ENCODE data around the gene ZNF747. TPM values are rescaled to one million over a fixed set of nuclear protein-coding genes. Genes with fewer than 3 reads are reported as not detected.

Gene ZNF747
- total RNA-seq, 1 experiment from 2014 or later = 10.9 TPM

DNA sequence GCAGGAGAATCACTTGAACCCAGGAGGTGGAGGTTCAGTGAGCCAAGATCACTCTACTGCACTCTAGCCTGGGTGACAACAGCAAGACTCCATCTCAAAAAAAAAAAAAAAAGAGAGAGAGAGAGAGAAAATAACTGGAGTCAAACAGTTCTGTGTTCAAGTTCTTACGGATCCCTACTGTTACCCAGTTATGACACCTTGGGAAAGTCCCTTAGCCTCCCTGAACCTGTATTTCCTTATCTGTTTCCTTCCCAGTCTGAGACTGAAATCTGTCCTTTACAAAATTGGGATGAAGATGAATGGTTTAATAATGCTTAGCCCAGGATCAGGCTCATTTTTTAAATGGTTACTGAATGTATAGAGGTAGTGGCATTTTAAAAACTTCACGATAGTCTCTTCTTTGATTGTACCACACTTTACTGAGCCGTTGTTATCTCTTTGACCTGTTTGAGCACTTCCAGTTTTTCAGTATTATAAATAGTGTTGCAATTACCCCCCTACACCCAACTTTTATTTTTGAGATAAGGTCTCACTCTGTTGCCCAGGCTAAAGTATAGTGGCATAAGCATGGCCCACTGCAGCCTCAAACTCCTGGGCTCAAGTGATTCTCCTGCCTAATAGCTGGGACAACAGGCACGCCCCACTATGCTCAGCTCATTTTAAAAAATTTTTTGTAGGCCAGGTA lies 25.4 kb downstream of the ZNF747 start:
- no peaks in the 10 kb centered on the region for H3K27me3 ChIP-seq (ENCODE audit: control insufficient read depth, insufficient read depth, low read length)
- ATAC-seq (no peak), DNase-seq (ENCODE audit: low read depth, low spot score) (no peak)
- POLR2A ChIA-PET = interaction anchor here (0.5 kb wide), 1 partner anchor 57 kb away, joined by 3 read pairs; no protein-coding TSS in a partner anchor
- no peaks in the 10 kb centered on the region for H3K9me3 ChIP-seq (ENCODE audit: control insufficient read depth, insufficient read depth, low read depth, low read length)
- H3K27ac ChIP-seq (ENCODE audit: low read length) = no peak overlapping the region
- H3K4me1 ChIP-seq (ENCODE audit: control insufficient read depth, insufficient read depth, low read length) = no peaks in the 10 kb centered on the region
- CTCF ChIA-PET = no interaction called here
- intact Hi-C loops (cut with micrococcal nuclease; ENCODE audit: unreplicated experiment) = no loop called here
- TF ChIP-seq POLR2AphosphoS5 (IDR thresholded peaks at IDR 0.05; ENCODE audit: low read depth, low read length) = no peak
- TF ChIP-seq TCF7L2 (IDR thresholded peaks at IDR 0.05; ENCODE audit: low read depth, low read length) = no peak
- TF ChIP-seq, protein P1, sequence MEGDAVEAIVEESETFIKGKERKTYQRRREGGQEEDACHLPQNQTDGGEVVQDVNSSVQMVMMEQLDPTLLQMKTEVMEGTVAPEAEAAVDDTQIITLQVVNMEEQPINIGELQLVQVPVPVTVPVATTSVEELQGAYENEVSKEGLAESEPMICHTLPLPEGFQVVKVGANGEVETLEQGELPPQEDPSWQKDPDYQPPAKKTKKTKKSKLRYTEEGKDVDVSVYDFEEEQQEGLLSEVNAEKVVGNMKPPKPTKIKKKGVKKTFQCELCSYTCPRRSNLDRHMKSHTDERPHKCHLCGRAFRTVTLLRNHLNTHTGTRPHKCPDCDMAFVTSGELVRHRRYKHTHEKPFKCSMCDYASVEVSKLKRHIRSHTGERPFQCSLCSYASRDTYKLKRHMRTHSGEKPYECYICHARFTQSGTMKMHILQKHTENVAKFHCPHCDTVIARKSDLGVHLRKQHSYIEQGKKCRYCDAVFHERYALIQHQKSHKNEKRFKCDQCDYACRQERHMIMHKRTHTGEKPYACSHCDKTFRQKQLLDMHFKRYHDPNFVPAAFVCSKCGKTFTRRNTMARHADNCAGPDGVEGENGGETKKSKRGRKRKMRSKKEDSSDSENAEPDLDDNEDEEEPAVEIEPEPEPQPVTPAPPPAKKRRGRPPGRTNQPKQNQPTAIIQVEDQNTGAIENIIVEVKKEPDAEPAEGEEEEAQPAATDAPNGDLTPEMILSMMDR (IDR thresholded peaks at IDR 0.05) = no peak
- no peak for TF ChIP-seq SIN3A (IDR thresholded peaks at IDR 0.05; ENCODE audit: borderline replicate concordance, insufficient read depth, low read depth, low read length)
- TF ChIP-seq, protein P2, sequence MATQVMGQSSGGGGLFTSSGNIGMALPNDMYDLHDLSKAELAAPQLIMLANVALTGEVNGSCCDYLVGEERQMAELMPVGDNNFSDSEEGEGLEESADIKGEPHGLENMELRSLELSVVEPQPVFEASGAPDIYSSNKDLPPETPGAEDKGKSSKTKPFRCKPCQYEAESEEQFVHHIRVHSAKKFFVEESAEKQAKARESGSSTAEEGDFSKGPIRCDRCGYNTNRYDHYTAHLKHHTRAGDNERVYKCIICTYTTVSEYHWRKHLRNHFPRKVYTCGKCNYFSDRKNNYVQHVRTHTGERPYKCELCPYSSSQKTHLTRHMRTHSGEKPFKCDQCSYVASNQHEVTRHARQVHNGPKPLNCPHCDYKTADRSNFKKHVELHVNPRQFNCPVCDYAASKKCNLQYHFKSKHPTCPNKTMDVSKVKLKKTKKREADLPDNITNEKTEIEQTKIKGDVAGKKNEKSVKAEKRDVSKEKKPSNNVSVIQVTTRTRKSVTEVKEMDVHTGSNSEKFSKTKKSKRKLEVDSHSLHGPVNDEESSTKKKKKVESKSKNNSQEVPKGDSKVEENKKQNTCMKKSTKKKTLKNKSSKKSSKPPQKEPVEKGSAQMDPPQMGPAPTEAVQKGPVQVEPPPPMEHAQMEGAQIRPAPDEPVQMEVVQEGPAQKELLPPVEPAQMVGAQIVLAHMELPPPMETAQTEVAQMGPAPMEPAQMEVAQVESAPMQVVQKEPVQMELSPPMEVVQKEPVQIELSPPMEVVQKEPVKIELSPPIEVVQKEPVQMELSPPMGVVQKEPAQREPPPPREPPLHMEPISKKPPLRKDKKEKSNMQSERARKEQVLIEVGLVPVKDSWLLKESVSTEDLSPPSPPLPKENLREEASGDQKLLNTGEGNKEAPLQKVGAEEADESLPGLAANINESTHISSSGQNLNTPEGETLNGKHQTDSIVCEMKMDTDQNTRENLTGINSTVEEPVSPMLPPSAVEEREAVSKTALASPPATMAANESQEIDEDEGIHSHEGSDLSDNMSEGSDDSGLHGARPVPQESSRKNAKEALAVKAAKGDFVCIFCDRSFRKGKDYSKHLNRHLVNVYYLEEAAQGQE (IDR thresholded peaks at IDR 0.05; ENCODE audit: insufficient read depth in 1 of 2, low read depth in 2 of 2, low read length in 1 of 2) = no peak
- H3K4me3 ChIP-seq (ENCODE audit: low read depth in 2 of 2, low read length in 2 of 2) = no peak overlapping the region
- in situ Hi-C loops (cut with HindIII; ENCODE audit: low pct_unique_long_range_greater_than_20kb, low sequenced_read_pairs) = no loop called here
- H3K36me3 ChIP-seq (ENCODE audit: control insufficient read depth, insufficient read depth, low read length) = no peaks in the 10 kb centered on the region
- BruUV-seq (replicated peaks) = no TSS peak

DNA sequence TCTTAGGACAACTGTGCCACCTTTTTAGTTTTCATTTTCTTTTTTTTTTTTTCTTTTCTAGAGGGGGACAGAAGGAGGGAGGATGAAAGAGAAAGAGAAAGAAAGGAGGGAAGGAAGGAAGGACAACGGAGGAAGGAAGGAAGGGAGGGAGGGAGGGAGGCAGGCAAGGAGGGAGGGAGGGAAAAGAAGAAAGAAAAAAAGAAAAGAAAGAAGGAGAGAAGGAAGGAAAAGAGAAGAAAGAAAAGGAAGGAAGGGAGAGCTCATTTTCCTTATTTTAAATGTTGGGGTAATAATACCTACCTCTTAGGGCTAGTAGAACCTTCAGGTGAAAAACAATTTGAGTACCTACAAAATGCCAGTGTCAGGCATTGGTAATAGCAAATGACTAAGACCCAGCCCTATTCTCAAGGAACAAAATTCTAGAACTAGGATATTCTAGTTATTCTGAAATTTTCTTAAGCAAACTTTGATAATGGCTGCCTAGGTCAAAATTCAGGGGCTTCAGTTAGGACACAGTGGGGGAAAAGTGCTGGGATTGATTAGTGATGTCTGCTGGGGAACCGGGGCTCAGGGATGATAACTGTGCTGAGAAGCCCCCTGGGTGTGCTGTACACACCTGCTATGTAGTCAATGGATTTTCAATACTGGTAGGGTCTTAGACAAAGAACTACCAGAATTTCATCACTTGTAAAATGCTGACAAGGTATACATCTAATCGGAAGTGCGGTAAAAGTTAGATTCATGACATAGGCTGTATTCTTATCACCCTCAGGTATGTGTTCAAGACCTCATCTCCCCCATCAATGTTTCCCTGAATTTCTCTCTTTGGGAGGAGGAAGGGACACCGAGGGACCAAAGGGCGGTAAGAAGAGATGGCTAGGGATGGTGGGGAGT lies 31.0 kb downstream of the ZNF747 start:
- H3K27me3 ChIP-seq (ENCODE audit: control insufficient read depth, insufficient read depth, low read length) = no peaks in the 10 kb centered on the region
- in situ Hi-C loops (cut with HindIII; ENCODE audit: low pct_unique_long_range_greater_than_20kb, low sequenced_read_pairs) = no loop called here
- no peak overlapping the region for H3K27ac ChIP-seq (ENCODE audit: low read length)
- H3K4me3 ChIP-seq (ENCODE audit: low read depth in 2 of 2, low read length in 2 of 2) = no peak overlapping the region
- H3K9me3 ChIP-seq (ENCODE audit: control insufficient read depth, insufficient read depth, low read depth, low read length) = no peaks in the 10 kb centered on the region
- intact Hi-C loops (cut with micrococcal nuclease; ENCODE audit: unreplicated experiment) = no loop called here
- H3K4me1 ChIP-seq (ENCODE audit: control insufficient read depth, insufficient read depth, low read length) = no peaks in the 10 kb centered on the region
- ATAC-seq (no peak), DNase-seq (ENCODE audit: low read depth, low spot score) (no peak)
- ChIA-PET CTCF (no interaction called here), POLR2A (no interaction called here)
- BruUV-seq (replicated peaks) = no TSS peak
- TF ChIP-seq, protein P1 (IDR thresholded peaks at IDR 0.05) = no peak
- TF ChIP-seq TCF7L2 (IDR thresholded peaks at IDR 0.05; ENCODE audit: low read depth, low read length) = no peak
- TF ChIP-seq POLR2AphosphoS5 (IDR thresholded peaks at IDR 0.05; ENCODE audit: low read depth, low read length) = no peak
- TF ChIP-seq SIN3A (IDR thresholded peaks at IDR 0.05; ENCODE audit: borderline replicate concordance, insufficient read depth, low read depth, low read length) = no peak
- TF ChIP-seq, protein P2 (IDR thresholded peaks at IDR 0.05; ENCODE audit: insufficient read depth in 1 of 2, low read depth in 2 of 2, low read length in 1 of 2) = no peak
- H3K36me3 ChIP-seq (ENCODE audit: control insufficient read depth, insufficient read depth, low read length) = no peaks in the 10 kb centered on the region
